Endodermal cell (in vitro differentiated cells): ENCODE results near the gene NPB. TPM values are rescaled to one million over a fixed set of nuclear protein-coding genes. Genes with fewer than 3 reads are reported as not detected.

Experiments used
- DNase-seq: peaks from one replicate; pipeline ENCODE4 v3.0.0-alpha.2; 2017
- H3K27ac ChIP-seq: 2 replicates; pipeline ENCODE4 v1.5.1; 2013; ENCODE audit warnings: mild to moderate bottlenecking, low read depth, low read length, moderate library complexity
- H3K27me3 ChIP-seq: 2 replicates; pipeline ENCODE4 v1.6.1; 2013; ENCODE audit warnings: mild to moderate bottlenecking, low read length, moderate library complexity; ENCODE audit not compliant: insufficient read depth, control insufficient read depth, poor library complexity, severe bottlenecking
- H3K36me3 ChIP-seq: 2 replicates; pipeline ENCODE4 v1.7.0; 2013; ENCODE audit warnings: mild to moderate bottlenecking, low read length, moderate library complexity; ENCODE audit not compliant: control insufficient read depth, insufficient read depth
- H3K4me1 ChIP-seq: one replicate; pipeline ENCODE4 v1.7.0; 2013; ENCODE audit warnings: low read length; ENCODE audit not compliant: control insufficient read depth, insufficient read depth
- H3K4me3 ChIP-seq: 2 replicates; pipeline ENCODE4 v1.5.1; 2013; ENCODE audit warnings: mild to moderate bottlenecking, low read length, moderate library complexity
- H3K9ac ChIP-seq: 2 replicates; pipeline ENCODE4 v1.6.1; 2013; ENCODE audit warnings: mild to moderate bottlenecking, low read length, moderate library complexity; ENCODE audit not compliant: poor library complexity, severe bottlenecking; ENCODE audit errors: extremely low read depth
- H3K9me3 ChIP-seq: 2 replicates; pipeline ENCODE4 v1.6.1; 2013; ENCODE audit warnings: mild to moderate bottlenecking, low read length, moderate library complexity; ENCODE audit not compliant: control insufficient read depth
- H3K27ac Mint-ChIP-seq: 2 replicates; pipeline ENCODE4 v1.8.0; 2020; ENCODE audit warnings: mixed read lengths
- H3K27me3 Mint-ChIP-seq: 2 replicates; pipeline ENCODE4 v1.8.0; 2021; ENCODE audit warnings: mild to moderate bottlenecking, mixed read lengths; ENCODE audit not compliant: insufficient read depth
- H3K36me3 Mint-ChIP-seq: 2 replicates; pipeline ENCODE4 v1.8.0; 2020; ENCODE audit warnings: low read depth, mixed read lengths
- H3K4me1 Mint-ChIP-seq: 2 replicates; pipeline ENCODE4 v1.8.0; 2020; ENCODE audit warnings: mixed read lengths
- H3K4me3 Mint-ChIP-seq: 2 replicates; pipeline ENCODE4 v1.8.0; 2020; ENCODE audit warnings: mild to moderate bottlenecking, moderate library complexity, mixed read lengths
- H3K9me3 Mint-ChIP-seq: 2 replicates; pipeline ENCODE4 v1.8.0; 2020; ENCODE audit warnings: mild to moderate bottlenecking, mixed read lengths
- CTCF ChIP-seq: fragments of 200-600 bp; sonication (generic); conservative IDR thresholded peaks from 2 replicates; pipeline ENCODE4 v1.5.0; 2021; ENCODE audit warnings: antibody characterized with exemption, mild to moderate bottlenecking
- WGBS, 2 experiments: methylation state at CpG; one replicate each; pipeline versions ENCODE4 v1.1.5 to v1.1.7; 2013; ENCODE audit warnings: missing lambda C conversion rate in 2 of 2, mixed read lengths in 1 of 2; ENCODE audit not compliant: insufficient coverage in 1 of 2, insufficient read length in 1 of 2; 5-methylcytosine and 5-hydroxymethylcytosine counted together
- total RNA-seq, 2 donors: library from RNA; stranded (reverse); fragmentation: NEBNext Ultra II Directional in 1 of 2; extraction: Animal tissue kit (Norgen Biotek cat#: 25700) in 1 of 2; gene quantifications; 2 replicates in 1 of 2; 3 replicates in 1 of 2; pipeline ENCODE4 v1.2.1, GENCODE V29; 2021

Gene NPB
- total RNA-seq, 2 donors from 2014 or later, result 3.3 to 3.7 TPM

GRCh38 chr17:81906476-81907218 is 4.6 kb downstream of the NPB start:
- Histone ChIP-seq H3K9ac (no peak overlapping the region), H3K4me3 (no peak overlapping the region), H3K27ac (no peak overlapping the region), H3K9me3 (no peaks in the 10 kb centered on the region), H3K4me1 (peaks cover 8% of the 10 kb centered on the region), H3K27me3 (peaks cover 3% of the 10 kb centered on the region), H3K36me3 (peaks cover 36% of the 10 kb centered on the region)
- H3K4me3 Mint-ChIP-seq, result no peak overlapping the region
- H3K4me1 Mint-ChIP-seq, result peaks cover 4% of the 10 kb centered on the region
- peak; percentile 70 for TF ChIP-seq CTCF
- no peaks in the 10 kb centered on the region for H3K9me3 Mint-ChIP-seq
- no peak overlapping the region for H3K27ac Mint-ChIP-seq
- 91 to 96% methylated on average over 9 to 15 of the region's 15 CpGs for WGBS, 2 experiments
- H3K36me3 Mint-ChIP-seq, result peaks cover 15% of the 10 kb centered on the region
- DNase-seq, result peak; percentile 88
- peaks cover under 1% of the 10 kb centered on the region for H3K27me3 Mint-ChIP-seq

- Mint-ChIP-seq H3K4me3 (no peak overlapping the region), H3K9me3 (no peaks in the 10 kb centered on the region), H3K36me3 (peaks cover 15% of the 10 kb centered on the region), H3K4me1 (peaks cover 4% of the 10 kb centered on the region), H3K27ac (no peak overlapping the region), H3K27me3 (no peaks in the 10 kb centered on the region)
- H3K36me3 ChIP-seq, result peaks cover 41% of the 10 kb centered on the region
- no peak overlapping the region for H3K9ac ChIP-seq
- H3K27ac ChIP-seq, result no peak overlapping the region
- no peak for DNase-seq
- H3K9me3 ChIP-seq, result no peaks in the 10 kb centered on the region
- no peak overlapping the region for H3K4me3 ChIP-seq
- 91 to 93% methylated on average over 13 to 26 of the region's 26 CpGs for WGBS, 2 experiments
- H3K27me3 ChIP-seq, result no peaks in the 10 kb centered on the region
- peak; percentile 34 for TF ChIP-seq CTCF
- peaks cover 8% of the 10 kb centered on the region for H3K4me1 ChIP-seq
Observed at GRCh38 chr17:81907219-81908145, 5.4 kb downstream of the NPB start.

DNA sequence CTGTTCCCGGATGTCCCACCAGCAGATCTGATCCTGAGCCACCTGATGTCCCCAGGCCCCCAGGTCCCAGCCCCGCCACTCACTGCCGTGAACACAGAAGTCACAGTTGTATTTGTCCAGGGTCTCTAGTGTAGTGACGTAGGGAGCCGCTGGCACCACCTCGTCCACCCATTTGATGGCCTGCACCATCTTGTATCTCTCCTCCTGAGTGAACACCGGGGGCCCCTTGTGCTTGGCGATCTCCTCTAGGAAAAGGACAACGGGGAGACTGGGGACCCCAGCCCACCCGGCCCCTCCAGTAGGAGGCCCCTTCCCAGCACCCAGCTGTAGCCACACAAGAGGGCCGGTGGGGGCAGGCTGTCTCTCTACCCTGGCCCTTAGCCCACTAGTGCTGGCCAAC is 6.8 kb downstream of the NPB start:
- no peak overlapping the region for H3K4me3 Mint-ChIP-seq
- no peak overlapping the region for H3K27ac Mint-ChIP-seq
- H3K9me3 Mint-ChIP-seq, result no peaks in the 10 kb centered on the region
- no peak for TF ChIP-seq CTCF
- Histone ChIP-seq H3K27ac (no peak overlapping the region), H3K36me3 (peaks cover 54% of the 10 kb centered on the region), H3K4me1 (peaks cover 8% of the 10 kb centered on the region), H3K4me3 (no peak overlapping the region), H3K9me3 (no peaks in the 10 kb centered on the region), H3K27me3 (no peaks in the 10 kb centered on the region), H3K9ac (no peak overlapping the region)
- no peaks in the 10 kb centered on the region for H3K27me3 Mint-ChIP-seq
- 90 to 97% methylated on average over 9 to 11 of the region's 11 CpGs for WGBS, 2 experiments
- peaks cover 23% of the 10 kb centered on the region for H3K36me3 Mint-ChIP-seq
- DNase-seq, result no peak
- H3K4me1 Mint-ChIP-seq, result peaks cover 4% of the 10 kb centered on the region
